GM19452 (cell line): ENCODE measurements around the gene RNF212B.

Source experiments
- ATAC-seq: cut with Tn5 transposase; IDR thresholded peaks from one replicate; pipeline ENCODE4 v1.9.1; 2021; ENCODE audit not compliant: unreplicated experiment

RNF212B gene

DNA sequence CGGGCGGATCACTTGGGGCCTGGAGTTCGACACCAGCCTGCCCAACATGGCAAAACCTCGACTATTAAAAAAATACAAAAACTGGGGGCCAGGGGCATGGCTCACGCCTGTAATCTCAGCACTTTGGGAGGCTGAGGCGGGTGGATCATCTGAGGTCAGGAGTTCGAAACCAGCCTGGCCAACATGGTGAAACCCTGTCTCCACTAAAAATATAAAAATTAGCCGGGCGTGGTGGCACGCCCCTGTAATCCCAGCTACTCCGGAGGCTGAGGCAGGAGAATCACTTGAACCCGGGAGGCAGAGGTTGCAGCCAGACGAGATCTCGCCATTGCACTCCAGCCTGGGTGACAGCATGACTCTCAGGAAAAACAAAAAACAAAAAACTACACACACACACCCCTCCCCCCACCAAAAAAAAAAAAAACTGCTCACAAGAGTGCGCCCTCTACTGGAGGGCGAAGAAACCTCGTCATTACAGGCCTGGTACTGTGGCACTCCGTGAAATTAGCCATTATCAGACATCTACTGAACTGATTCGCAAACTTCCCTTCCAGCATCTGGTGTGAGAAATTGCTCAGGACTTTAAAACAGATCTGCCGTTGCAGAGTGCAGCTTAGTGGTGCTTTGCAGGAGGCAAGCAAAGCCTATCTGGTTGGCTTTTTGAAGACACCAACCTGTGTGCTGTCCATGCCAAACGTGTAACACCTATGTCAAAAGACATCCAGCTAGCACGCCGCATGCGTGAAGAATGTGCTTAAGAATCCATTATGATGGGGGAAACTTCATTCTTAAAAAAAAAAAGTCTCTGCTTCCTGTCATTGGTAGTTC is 57.2 kb downstream of the RNF212B start:
- no peak for ATAC-seq

DNA sequence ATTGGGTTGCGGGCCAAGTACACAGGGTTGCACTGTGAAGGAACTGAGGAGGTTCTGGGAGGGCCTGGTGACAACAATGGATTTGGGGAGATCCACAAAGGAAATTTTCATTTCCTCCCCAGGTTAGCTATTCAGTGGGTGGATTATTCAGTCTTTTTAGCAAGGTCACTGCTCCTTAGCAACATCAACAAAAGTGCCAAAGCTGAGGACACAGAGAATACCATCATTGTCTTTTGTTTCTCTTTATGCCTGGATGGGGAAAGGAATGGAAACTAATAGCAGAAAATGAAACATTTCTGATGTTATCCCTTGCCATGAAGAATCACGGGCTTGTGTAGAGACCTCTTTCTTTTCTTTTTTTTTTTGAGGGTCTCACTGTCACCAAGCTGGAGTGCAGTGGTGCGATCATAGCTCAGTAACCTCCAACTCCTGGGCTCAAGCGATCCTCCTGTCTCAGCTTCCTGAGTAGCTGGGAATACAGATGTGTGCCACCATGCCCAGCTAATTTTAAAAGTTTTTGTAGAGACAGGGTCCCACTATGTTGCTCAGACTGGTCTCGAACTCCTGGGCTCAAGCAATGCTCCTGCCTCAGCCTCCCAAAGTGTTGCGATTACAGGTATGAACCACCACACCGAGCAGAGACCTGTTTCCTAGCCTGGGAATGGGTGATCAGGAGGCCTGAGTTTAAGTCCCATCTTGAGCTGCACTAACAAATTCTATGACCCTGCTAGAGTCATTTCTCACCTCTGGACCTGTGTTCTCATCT is 58.5 kb downstream of the RNF212B start:
- ATAC-seq: no peak

DNA sequence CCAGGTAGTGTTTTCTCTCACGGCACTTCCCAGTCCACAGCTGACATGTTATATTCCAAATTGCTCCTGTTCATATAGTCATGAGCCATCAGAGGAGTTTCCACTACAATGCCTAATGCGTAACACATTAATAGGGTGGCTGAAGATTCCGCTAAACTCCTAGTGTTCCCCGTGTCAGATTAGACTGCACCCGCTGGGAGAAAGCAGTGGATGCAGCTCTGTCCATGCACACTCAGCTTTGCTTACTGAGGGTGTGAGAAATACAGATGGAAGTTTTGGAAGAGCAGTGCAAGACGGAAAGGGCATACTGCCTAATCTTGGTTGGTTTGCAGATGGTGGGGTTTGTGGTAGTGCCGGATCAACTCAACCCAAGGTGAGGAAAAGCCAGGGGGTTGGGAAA is 59.4 kb downstream of the RNF212B start:
- ATAC-seq: no peak

DNA sequence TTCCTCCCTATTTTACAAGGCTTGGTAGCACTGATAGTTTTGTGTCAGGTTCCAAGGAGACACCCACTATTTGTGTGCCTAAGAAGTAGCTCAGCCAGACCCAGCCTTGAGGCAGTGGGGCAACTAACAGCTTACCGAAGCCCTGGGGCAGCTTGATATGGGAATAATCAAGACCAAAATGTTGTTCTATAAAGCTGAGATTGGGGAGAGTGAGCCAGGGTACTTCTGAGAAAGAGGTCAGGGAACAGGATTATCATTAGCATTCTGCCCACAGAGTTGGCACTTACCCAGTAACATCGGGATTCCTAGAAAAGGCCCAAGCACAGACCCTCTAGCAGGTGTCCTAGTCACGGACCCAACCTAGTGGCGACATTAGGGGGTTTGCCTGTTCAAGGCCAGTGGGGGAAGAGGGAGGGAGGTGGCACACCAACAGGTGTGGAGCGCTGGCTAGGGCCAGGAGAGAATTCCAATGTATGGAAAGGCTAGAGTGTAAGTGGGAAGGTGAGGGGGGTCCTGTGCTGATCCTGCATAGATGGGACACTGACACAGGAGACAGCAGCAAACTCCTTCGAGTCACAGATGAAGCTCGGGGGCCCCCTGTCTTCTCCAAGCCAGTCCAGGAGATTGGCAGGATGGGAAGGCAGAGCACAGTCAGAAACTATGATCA is 60.0 kb downstream of the RNF212B start:
- no peak for ATAC-seq

- ATAC-seq: no peak
Observed at GRCh38 chr14:23299211-23299957, 61.6 kb downstream of the RNF212B start.

DNA sequence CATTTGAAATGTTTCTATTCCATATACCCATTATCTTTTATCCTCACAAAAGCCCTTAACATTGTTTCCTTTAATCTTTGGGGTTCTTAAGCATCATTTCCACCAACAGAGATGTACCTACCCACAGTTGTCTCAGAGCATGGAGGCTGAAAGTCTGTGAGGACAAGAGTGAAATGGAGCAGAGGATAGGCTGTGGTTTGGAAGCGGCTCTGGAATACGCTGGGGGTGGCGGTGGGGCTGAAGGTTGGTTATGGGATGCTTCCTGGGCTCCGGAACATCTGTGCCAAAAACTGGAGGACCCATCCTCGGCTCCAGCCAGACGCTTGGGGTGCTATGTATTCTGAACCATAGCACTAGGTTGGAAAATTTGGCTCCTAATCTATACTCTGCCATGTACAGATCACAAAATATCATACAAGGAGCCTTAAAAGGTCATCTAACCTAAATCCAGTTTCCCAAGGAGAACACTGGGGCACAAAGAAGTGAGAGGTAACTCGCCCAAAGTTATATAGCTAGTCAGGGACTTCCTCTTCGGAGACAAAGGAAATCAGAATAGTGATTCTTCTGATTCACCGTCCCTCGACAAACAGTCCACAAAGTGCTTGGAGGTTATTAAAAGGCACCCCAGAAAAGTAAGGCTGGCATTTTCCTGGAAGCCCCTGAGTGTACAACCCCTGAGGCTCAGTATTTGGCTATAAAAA is 62.4 kb downstream of the RNF212B start:
- ATAC-seq: no peak

GRCh38 chr14:23300687-23301223 is 63.0 kb downstream of the RNF212B start:
- ATAC-seq: no peak

DNA sequence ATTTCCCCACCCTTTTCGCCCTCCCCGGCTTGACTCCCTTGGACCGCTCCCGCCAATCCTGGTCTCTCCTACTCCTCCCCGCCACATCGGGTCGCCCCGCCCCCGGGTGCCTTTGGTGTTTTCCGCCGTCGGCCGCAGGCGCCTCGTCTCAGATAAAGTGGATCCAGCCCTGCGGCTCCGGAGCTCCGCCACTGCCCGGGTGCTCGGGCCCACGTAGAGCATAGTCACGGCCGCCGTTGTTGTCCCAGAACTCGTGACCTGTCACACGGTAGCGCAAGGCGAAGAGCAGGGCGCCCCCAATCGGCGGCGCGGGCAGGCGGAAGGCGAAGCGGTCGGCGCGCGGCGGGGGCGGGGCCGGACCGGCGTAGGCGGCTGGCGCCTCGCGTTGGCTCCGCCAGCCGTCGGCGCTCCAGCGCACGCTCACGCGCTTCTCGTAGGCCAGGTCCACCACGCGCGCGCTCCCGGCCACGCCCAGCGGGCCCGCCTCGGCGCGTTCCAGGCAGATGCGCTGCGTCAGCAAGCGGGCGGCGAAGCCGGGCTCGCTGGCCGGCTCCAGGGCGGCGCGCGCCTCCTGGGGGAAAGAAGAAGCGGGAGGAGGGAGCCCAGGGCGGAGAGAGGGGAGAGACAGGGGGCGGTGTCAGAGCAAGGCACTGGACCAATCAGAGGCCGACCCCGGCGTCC is 63.7 kb downstream of the RNF212B start:
- peak; percentile 73 for ATAC-seq

DNA sequence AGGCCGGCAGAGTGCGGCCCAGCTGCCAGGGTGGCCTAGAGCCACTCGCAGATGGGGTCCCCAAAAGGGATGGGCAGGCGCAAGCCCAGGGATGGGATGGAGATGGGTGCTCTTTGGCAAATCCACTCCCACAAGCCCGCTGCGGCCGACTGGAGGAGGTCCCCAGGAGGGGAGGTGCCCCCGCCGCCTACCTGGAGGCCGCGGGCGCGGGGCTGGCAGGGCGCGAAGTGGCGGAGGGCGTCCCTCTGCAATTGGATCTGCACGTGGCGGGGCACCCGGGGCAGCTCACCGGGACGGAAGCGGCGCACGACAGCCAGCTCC is 64.2 kb downstream of the RNF212B start:
- peak; percentile 8 for ATAC-seq

GRCh38 chr14:23302290-23303225 is 64.8 kb downstream of the RNF212B start, which contains the start of gene PPP1R3E:
Gene PPP1R3E (minus strand): TSS chr14:23302859. CDS start chr14:23302576, 283 bp downstream.
- ATAC-seq: peak; percentile 31

GRCh38 chr14:23306412-23307145 is 68.8 kb downstream of the RNF212B start, which contains the start of gene BCL2L2:
Gene BCL2L2 (plus strand): TSS chr14:23306833. CDS start chr14:23307768, 935 bp downstream.
- no peak for ATAC-seq

DNA sequence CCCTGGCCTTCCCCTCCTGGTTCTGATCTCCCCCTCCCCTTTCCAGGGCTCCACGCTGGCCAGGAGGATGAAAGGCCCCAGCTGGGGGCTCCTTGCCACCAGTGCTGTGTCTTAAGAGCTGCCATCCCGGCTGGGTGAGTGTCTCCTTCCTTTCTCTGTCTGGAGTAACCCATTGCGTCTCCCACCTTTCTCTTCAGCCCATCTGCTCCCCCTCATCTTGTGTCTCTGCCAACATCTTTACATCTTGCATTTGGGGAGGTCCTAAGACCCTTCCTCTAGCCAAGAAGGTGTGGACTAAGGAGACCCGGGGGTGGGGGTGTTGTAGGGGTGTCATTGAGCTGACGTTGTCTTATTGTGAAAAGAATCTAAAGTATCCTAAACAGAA is 69.4 kb downstream of the RNF212B start:
- no peak for ATAC-seq

GRCh38 chr14:23307687-23308644 is 70.2 kb downstream of the RNF212B start:
- ATAC-seq: no peak

- ATAC-seq: no peak
Observed at GRCh38 chr14:23308721-23309445, 71.1 kb downstream of the RNF212B start.

DNA sequence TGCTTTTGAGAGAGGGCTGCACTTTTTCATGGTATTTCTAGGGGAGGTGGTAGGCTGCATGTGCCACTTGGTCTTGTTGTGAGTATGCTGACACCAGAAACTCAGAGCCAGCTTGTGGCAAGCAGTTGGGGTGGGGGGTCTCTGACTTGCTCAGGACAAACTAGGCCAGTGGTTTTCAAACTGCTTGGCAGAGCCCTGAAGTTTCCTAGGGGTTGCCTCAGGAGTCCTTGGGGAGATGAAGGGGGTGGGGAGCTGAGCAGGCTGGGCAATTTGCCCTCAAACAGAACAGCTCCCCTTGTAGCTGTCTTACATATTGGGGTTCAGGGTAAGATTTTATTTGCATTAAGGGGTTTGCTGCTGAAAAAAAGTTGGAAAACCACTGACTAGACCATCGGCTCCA is 72.8 kb downstream of the RNF212B start:
- no peak for ATAC-seq

DNA sequence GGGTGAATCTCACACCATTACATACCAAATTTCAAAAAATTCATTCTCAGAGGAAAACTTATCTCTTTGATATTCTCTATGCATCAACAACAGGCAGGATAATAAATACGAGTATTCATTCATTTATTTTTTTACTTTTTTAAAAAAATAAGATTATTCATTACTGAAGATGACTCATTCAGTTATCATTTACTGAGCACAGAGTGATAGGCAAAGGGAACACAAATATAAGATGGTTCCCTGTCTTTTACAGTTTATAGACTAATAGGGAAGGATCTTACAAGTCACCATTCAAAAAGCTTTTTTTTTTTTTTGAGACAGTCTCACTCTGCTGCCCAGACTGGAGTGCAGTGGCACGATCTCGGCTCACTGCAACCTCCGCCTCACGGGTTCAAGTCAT is 78.6 kb downstream of the RNF212B start:
- no peak for ATAC-seq
